ENCODE data around the gene TMEFF2.

The TMEFF2 gene

DNA sequence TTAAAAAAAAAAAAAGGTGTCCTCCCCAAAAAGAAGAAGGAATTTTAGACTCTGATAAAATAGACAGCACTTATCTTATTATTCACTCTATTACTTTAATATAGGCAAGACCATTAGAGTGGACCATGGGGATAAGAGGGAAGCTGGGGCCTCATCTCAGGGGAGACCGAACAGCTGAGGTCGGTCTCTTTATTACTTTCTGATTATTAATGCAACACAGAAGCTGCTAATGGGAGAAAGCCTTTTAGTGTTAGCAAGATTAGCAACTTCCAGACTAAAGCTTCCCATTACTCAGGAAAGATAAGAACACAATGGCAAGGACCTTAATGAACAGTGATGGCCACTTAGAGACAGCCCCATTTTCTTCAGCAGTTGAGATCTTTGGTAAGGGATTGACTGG lies 135.5 kb downstream of the TMEFF2 start:
- no peak for DNase-seq

DNA sequence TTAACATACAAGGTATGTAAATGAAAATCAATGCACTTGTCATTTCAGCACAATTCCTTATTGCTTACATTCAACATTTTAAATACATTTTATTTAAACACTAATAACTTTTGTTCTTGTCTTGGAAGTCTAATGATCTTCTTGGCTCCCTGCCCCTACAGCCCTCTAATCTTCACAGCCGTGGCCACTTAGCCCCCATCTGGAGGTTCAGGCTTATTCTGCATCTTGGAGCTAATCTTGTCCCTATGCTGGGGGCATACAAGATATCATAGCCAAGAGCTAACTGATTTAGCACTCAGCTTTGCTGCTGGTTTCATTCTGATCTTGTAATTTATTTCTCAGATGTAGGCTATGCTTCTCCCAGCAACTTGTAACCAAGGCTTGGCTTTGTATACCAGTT lies 140.8 kb downstream of the TMEFF2 start:
- no peak for DNase-seq

DNA sequence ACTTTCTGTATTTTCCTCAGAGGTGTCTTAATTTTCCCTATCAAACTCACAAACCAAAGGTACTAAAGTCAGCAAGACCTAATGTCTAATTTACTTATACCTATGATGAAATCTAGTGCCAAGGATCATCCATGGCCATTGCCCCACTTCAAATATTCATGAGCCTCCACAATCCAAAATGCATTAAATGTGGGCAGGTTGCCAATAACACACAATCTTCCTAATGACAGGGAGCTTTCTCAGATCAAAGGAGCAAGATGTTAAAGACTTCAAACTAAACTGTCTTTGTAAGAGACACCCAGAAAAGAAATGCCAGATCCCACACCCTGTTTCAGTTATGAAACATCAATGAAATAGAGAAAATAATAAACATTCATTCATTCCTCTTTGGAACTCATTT lies 143.2 kb downstream of the TMEFF2 start:
- no peak for DNase-seq

DNA sequence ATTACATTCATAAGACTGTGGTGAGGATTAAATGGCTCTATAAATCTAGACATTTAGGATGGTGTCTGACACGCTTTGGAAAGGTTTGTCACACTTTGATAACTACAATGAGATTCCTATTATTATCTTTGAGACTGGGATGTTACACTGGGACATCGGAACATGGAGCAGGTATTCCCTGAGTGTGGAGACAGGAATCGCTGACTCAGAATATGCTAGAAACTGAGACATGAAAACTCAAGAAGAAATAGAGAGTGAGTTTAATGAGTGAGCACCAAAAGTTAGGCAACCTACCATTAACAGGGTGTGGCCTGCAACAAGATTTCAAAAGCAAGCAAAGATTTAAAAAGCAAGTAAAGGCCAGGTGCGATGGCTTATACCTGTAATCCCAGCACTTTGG lies 145.4 kb downstream of the TMEFF2 start:
- no peak for DNase-seq

DNA sequence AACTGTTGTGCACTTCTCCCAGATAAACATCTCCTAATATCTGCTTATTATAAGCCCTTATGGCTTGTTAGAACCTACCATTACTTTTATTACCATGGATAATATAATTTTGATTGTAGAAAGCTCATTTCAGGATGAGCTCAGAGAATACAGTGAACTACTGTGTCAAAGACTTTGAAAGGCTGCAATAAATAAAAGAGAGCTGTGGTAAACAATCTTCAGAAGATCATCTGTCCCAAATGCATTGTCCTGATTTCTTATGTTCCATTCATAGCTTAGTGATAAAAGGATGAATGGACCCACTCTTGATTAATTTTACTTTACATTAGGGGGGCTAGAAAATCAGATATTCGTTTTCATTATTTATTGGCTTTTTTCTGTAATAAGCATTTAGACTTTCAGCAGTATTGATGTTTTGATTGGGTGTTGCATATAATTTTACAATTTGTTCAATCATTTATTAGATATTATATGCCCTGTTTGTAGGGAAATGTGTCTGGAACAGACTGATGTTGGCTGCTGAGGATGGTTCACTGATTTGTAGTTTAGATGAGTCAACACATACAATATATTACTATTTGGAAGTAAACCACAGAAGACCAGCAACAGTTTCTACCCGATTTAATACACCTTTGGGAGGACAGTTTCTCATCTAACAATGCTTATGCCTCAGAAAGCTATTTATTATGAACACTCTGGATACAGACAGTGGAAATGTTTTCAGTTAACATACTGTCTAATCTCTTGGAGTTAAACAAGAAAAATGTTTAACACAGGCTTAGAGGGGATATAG lies 147.2 kb downstream of the TMEFF2 start:
- no peak for DNase-seq

DNA sequence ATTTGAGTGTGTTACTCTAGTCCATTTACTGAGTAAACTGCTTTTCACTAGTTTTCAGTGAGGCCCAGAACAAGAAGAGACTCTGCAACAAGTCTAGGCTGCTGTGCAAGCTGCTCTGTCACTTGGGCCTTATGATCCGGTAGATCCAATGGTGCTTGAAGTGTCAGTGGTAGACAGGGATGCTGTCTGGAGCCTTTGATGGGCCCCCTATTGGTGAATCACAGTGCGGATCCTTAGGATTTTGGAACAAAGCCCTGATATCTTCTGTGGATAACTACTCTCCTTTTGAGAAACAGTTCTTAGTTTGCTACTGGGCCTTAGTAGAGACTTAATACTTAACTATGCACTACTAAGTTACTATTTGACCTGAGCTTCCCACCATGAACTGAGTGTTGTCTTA lies 150.2 kb downstream of the TMEFF2 start:
- DNase-seq: no peak

DNA sequence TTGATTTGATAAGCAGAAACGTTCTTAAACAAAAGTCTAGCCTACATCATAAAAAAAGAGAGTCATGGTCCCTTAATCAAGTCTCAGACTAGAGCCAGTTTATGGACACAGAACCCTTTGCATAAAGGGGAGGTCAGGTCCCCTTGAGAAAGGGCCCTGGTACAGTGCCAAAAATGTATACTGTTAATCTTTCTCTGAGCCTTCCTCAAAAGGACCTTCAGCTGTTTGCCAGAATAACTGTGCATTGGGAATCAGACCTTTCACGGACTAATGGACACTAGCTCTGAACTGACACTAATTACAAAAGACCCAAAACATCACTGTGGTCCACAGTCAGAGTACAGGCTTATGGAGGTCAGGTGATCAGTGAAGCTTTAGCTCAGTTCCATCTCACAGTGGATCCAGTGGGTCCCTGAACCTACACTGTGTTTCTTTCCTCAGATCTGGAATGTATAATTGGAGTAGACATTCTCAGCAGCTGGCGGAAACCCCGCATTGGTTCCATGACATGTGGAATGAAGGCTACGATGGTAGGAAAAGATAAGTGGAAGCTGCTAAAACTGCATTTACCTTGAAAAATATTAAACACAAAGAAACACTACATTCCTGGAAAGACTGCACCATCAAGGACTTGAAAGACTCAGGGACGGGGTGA lies 151.4 kb downstream of the TMEFF2 start:
- no peak for DNase-seq

DNA sequence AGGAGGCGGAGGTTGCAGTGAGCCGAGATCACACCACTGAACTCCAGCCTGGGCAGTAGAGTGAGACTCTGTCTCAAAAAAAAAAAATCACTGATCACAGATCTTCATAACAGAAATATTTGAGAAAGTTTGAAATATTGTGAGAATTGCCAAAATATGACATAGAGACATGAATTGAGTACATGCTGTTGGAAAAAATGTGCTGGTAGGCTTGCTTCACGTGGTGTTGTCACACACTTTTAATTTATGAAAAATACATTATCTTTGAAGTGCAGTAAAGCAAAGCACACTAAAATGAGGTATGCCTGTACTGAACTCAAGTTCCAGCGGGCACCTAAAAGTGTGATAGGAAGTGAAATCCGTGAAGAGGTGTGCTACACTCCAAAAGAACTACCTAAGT lies 152.6 kb downstream of the TMEFF2 start:
- no peak for DNase-seq

DNA sequence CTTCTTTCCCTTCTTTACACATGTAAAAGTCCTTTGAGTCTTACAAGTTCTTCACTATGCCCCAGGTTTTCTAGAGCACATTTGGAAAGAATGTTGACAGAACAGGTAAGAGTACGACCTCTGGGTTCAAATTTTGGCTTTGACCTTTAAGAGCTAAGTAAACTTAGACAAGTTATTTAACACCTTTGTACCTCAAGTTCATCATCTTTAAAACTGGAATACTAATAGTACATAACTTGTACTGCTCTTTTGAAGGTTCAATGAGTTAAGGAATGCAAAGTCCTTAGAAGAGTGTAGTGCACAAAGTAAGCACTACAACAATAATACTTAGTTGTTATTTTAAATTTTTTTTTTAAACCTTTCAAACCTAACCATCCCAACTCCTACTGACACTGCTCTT lies 156.6 kb downstream of the TMEFF2 start:
- DNase-seq: no peak

DNA sequence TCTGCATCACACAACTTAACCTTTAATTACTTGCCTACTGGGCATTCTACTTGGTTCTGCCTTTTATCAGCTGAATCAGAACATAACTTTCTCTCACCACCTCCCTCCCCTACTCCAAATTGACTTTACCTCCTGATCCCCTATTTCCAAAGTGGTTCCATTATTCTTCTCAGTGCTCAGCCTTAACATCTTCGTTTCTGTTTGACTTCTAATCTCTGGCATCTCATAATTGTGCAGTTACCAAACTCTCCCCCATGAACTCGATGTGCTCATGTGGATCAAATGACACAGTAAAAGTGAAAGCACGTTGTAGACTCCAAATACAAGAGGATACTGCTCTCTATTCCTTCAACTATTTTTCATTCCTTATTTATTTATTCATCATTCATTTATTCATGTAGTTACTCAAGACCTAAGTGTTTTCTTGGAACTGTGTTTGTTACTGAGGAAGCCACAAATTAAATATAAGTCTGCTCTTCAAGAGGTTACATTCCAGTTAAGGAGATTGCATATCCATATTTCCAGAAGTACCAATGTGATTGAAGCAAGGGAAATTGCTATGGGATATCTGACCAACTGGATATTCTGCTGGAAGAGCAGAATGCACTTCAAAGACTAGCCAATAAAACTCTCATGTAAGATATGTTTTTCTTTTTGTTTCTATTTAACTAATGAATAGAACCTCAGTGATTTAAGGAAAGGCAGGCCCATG lies 158.8 kb downstream of the TMEFF2 start:
- DNase-seq: peak; percentile 30

DNA sequence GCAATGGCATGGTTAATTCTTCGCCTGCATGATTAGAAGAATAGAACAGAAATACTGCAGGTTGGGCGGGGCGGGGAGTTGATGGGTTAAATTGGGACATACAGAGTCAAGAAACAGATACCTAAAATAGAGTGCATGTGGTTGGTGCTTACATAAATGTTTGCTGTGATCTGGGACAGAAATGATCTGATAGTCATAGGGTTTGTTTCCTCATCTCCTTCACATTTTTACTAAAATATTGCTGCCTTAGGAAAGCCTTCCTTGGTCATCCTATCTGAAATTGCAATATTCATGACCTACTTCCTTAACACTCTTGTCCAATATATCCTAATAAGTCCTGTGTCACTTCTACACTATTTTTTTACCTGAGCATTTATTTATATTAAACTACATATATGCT lies 163.9 kb downstream of the TMEFF2 start:
- DNase-seq: no peak

DNA sequence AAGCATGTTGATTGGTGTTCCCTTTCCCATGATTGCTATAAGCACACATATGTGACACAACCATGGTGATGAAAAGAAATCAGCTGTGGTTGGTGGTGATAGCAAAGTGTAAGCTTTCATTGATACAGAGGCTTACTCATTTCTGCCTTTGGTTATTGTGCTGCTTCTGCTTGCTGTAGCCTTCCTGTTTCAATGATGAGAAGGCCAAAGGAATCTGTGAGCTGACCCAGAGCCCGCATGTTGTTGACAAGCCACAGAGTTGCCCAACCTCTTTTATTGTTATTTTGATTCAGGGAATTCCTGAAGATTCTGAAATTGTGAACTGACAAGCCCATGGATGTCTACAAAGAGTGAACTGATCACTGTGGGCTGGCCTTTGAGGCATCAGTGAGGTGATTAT lies 164.4 kb downstream of the TMEFF2 start:
- no peak for DNase-seq

DNA sequence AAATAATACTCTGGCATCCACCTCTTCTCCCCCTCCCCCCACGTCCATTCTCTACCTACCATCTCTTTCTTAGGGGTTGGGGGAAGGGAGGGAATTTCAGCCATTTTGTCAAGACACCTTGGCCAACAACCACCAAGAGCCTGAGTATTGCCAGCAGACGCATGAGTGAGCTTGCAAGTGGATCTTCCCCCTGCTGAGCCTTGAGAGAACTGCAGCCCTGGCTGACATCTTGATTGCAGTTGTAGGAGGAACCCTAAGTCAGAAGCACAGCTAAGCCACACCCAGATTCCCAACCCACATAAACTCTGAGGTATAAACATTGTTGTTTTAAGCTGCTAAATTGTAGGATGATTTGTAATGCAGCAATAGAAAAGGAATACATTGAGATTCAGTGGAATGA lies 165.6 kb downstream of the TMEFF2 start:
- DNase-seq: peak; percentile 16

DNA sequence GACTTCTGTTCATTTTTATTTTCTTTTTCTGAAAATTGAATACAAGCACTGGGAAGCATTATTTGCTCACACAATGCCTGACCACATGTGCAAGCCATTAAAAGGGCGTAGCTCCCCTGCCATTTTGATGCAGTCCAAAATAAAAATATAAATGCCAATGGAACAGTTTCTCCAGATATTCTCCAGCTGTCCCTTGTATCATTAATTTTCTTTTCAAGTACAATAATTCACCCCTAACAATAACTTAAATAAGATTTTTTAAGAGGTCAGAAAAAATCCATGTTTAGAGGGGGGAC lies 168.0 kb downstream of the TMEFF2 start:
- DNase-seq: no peak

DNA sequence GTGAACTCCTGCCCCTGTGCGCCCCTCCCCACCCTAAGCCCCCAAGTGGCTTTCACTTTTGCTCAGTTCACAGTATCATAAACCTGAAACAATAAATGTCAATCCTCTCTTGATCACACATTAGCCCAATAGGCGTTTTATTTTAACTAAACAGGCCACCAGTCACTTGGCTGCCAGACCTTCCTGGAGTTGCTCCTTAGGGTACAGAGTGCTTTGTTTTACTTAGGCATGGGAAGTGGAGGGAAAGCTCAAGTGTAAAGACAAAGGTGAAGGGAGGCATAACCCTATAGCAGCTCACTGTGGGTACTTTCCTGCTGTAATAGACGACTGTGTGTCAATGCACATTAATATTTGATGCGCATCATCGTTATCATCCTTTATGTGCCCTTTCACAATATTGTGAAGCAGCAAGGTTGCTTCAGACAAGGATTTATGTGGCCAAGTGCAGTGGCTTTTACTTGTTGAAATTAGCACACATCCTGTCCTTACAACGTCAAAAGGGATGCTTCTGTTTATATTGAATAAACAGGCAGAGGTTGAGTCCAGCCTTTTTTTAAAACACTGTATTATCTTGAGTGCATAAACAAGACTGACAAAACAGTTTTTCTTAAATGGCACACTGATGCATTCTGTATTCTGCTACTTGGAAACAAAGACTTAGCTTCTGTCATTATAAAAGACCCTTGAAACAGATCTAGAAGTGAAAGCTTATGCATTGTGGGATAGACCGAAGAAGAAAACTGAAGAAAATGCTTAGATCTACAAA lies 168.5 kb downstream of the TMEFF2 start:
- no peak for DNase-seq

DNA sequence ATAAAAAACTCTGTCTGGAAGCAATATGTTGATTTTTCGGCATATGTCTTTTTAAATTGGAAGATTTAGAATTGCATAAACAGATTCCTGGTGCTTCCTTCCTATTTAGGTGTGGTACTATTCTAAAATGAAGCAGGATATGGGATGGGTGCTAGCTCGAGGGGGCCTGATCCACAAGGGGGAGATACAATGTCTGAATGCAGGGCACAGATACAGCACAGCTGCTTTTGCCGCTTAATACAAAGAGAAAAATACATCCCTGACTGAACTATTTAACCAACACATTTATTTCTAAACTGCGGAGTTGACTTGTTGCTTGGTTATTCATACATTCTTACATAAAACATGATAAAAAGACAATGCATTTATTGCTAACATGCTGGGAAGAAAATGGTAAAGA lies 169.1 kb downstream of the TMEFF2 start:
- DNase-seq: no peak

DNA sequence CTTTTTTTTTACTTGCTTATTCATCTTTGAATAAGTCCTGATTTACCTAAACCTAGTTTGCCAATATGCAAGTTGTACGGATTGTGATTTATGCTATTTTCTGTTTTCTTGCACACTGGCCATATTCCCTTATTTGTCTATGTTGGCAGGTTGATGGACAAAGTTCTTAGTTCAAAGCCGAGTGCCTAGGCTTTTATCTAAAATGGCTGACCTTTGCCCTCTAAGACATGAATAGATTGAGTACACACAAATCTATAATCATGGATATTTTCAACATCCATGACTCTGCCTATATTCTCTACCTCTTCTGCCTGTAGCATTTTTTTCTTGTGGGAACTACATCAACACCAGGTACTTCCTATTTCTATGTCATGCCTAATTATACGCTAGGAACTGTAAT lies 171.7 kb downstream of the TMEFF2 start:
- DNase-seq: no peak

DNA sequence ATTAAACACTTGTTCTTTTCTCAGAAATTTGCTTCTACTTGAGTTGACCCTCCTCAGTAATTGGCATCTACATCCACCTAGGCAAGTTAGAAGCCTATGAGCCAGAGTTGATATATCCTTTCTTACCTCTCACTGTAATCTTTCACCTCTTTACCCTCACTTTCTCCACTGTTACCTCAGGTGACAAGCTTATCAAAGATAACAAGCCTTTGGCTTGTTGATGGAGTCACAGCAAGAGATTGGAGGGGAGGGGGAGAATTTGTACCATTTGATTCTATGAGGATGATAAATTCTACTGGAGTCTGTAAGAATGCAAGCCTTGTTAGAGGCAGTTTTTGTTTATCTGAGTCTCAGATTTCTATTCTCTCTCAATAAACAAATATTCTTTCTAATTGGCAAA lies 176.9 kb downstream of the TMEFF2 start:
- no peak for DNase-seq

DNA sequence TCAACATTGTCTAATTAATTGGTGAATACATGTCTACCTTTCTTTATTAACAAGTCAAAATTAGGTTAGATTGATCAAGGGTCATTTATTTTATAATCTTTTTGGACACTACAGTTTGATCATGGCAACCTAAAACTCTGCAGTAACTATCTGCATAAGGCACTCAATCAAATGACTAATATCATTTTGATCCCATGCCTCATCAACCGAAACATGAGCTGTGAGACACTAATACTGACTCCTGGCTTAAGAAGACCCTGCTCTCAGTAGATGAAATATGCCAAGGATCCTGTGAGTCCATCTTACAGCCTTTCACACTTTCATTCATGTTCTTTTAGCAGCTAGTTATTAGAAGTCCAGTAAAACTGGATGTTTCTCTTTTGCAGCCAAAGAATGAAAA lies 178.5 kb downstream of the TMEFF2 start:
- peak; percentile 79 for DNase-seq

DNA sequence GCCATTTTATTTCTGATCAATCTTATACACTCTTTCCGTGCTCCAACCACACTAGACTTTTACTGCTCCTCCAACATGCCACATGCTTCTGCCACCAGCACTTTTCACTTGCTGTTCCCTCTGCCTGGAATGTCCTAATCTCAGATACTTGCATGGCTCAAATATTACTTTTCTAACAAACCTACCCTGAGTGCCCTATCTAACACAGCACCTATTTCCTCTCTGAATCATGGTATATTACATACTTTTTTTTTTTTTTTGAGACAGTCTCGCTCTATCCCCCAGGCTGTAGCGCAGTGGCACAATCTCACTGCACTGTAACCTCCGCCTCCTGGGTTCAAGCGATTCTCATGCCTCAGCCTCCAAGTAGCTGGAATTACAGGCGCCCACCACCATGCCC lies 181.5 kb downstream of the TMEFF2 start:
- no peak for DNase-seq

DNA sequence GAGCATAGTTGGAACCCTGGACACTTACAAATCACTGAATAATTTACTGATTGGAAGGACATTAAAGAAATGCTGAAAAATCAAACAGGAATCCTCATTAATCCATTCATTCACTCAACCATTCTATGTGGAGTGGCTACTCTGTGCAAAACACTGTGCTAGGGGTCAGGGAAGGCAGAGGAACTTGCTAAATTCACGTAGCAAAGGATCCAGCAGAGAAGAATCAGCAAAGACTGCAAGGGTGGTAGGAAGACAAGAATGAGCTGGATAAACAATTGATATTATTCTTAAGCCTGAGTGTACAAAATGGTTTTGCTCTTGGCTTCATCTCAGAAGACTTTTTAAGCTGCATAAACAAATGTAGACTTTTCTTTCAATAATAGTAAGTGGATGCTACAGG lies 183.5 kb downstream of the TMEFF2 start:
- no peak for DNase-seq

DNA sequence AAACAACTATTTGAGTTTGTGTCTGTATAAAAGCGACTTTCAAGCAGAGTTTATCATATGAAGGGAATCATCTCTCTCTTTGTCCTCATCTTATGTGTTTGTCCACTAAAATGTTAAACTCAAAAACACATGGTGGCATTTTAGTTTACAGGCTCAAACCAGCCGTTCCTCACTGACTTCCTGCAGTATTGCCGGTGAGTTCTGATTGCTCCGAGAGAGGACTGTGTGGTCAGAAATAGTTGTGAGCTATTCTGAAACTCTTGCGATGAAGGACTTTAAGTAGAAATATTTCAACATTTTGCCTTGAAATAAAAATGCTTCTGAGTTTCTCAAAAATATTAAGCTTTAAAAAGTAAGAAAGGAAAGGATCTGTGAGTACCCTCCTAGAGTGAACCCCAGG lies 184.7 kb downstream of the TMEFF2 start:
- no peak for DNase-seq

DNA sequence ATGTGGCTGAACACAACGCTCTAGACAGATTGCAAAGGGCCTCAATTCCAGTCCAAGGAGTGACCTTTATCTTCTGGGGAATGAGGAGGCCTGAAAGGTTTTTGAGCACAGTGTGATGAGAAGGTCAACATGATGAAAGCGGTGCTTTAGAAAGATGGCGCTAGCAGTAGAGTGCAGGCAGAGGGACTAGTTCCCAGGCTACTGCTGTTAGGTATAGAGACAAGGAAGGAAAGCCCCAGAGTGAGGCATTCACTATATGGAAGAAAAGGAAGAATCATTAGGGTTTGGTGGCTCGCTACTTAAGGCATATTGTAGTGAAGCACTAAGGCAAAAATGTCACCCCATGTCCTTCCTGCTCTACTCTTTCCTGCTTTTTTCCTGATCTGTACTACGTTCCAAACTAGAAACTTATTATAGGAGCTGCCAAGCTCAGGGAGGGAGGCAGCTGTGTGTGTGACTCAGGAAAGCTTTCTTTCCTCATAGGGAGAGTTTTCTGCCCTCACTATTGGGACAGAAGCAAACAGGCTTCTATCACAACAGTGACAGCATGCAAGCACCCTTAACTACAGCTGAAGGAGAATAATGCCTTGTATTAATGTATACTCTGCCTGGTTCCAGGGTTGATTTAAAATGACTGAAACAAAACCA lies 187.0 kb downstream of the TMEFF2 start:
- no peak for DNase-seq
